Right lobe of liver (tissue), 4 donors: Measurements from ENCODE around the gene HSPG2.

Source experiments
- CTCF ChIP-seq, 4 donors: fragments of 200-600 bp in 3 of 4; fragments of 450-650 bp in 1 of 4; IDR thresholded peaks; one replicate each; pipeline versions ENCODE4 v1.5.1 to v1.8.0; 2016 to 2022; ENCODE audit warnings: antibody characterized with exemption in 4 of 4, mild to moderate bottlenecking in 2 of 4
- POLR2A ChIP-seq: fragments of 450-650 bp; IDR thresholded peaks from one replicate; pipeline ENCODE4 v1.6.1; 2017; ENCODE audit warnings: antibody characterized with exemption, mild to moderate bottlenecking
- donor health status: DM: no; HTN: no; CAD: no.
- donor health status: DM: no; HTN: no; CAD: no.
- donor health status: DM: no; HTN: yes; CAD: no.

- no peak for TF ChIP-seq CTCF (IDR thresholded peaks at IDR 0.05)
- TF ChIP-seq POLR2A, result no peak
Observed at GRCh38 chr1:21841852-21842466, 95.2 kb downstream of the HSPG2 start.
